Transverse colon (tissue), 4 donors: ENCODE data around the gene ALB.

ENCODE experiments used
- CTCF ChIP-seq, 5 experiments: fragments of 200-600 bp in 3 of 5; fragments of 450-650 bp in 2 of 5; sonication (generic) in 3 of 5; IDR thresholded peaks; 1 replicate in 2 of 5; 2 replicates in 3 of 5; pipeline ENCODE4 v1.5.1; 2016 to 2017; ENCODE audit warnings: antibody characterized with exemption in 5 of 5, inconsistent platforms in 3 of 5, mild to moderate bottlenecking in 2 of 5, moderate library complexity in 1 of 5
- POLR2A ChIP-seq: fragments of 450-650 bp; IDR thresholded peaks from one replicate; pipeline ENCODE4 v1.6.1; 2016; ENCODE audit warnings: antibody characterized with exemption, mild to moderate bottlenecking, moderate library complexity
- POLR2AphosphoS5 ChIP-seq, 3 donors: sonication (generic); formaldehyde crosslinking; IDR thresholded peaks; one replicate each; pipeline ENCODE4 v1.6.1; 2016; ENCODE audit warnings: antibody characterized with exemption in 3 of 3

- TF ChIP-seq CTCF (IDR thresholded peaks at IDR 0.05) (peak in 3 of 5 experiments; percentile 26 to 41 (median 35)), POLR2A (no peak), POLR2AphosphoS5 (IDR thresholded peaks at IDR 0.05) (no peak)
Observed at GRCh38 chr4:73434311-73434710, 30.2 kb downstream of the ALB start.
